Measurements from ENCODE around the gene PTOV1. TPM values are rescaled to one million over a fixed set of nuclear protein-coding genes. Genes with fewer than 3 reads are reported as not detected.

PTOV1 gene
- total RNA-seq, 6 experiments from 2014 or later: 157 to 176 (median 162) TPM

DNA sequence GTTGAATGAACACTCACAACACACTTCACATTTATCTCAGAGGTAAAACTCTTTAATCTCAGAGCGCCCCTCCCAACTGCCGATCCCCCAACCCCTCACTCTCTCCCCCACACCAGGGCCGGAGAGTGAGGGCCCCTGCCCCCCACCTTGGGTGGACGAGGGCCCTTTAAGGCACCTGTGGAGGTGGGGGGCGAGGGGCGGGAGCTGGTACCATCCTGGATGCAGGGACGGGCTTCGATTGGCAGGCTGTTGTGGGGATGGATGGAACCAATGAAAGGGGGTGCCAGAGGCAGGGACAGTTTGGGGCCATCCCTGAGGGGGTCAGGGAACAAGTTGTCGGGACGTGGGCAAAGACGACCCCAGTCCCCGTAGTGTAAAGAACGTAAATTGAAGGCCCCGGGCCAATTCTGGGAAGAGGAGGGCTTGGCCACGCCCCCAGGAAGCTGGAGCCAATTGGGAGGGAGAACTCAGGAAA, 18.1 kb downstream of the PTOV1 start:
- Mint-ChIP-seq H3K36me3 (ENCODE audit: low read depth) (peaks cover 33% of the 10 kb centered on the region), H3K4me1 (ENCODE audit: low read depth) (peaks cover 44% of the 10 kb centered on the region), H3K27me3 (ENCODE audit: insufficient read depth) (peaks cover 8% of the 10 kb centered on the region), H3K27ac (no peak overlapping the region), H3K4me3 (no peak overlapping the region), H3K9me3 (peaks cover 5% of the 10 kb centered on the region; the same call in 1 of the 2 replicates)
- TF ChIP-seq, protein P1, sequence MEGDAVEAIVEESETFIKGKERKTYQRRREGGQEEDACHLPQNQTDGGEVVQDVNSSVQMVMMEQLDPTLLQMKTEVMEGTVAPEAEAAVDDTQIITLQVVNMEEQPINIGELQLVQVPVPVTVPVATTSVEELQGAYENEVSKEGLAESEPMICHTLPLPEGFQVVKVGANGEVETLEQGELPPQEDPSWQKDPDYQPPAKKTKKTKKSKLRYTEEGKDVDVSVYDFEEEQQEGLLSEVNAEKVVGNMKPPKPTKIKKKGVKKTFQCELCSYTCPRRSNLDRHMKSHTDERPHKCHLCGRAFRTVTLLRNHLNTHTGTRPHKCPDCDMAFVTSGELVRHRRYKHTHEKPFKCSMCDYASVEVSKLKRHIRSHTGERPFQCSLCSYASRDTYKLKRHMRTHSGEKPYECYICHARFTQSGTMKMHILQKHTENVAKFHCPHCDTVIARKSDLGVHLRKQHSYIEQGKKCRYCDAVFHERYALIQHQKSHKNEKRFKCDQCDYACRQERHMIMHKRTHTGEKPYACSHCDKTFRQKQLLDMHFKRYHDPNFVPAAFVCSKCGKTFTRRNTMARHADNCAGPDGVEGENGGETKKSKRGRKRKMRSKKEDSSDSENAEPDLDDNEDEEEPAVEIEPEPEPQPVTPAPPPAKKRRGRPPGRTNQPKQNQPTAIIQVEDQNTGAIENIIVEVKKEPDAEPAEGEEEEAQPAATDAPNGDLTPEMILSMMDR (IDR thresholded peaks at IDR 0.05): no peak
- DNase-seq: no peak

DNA sequence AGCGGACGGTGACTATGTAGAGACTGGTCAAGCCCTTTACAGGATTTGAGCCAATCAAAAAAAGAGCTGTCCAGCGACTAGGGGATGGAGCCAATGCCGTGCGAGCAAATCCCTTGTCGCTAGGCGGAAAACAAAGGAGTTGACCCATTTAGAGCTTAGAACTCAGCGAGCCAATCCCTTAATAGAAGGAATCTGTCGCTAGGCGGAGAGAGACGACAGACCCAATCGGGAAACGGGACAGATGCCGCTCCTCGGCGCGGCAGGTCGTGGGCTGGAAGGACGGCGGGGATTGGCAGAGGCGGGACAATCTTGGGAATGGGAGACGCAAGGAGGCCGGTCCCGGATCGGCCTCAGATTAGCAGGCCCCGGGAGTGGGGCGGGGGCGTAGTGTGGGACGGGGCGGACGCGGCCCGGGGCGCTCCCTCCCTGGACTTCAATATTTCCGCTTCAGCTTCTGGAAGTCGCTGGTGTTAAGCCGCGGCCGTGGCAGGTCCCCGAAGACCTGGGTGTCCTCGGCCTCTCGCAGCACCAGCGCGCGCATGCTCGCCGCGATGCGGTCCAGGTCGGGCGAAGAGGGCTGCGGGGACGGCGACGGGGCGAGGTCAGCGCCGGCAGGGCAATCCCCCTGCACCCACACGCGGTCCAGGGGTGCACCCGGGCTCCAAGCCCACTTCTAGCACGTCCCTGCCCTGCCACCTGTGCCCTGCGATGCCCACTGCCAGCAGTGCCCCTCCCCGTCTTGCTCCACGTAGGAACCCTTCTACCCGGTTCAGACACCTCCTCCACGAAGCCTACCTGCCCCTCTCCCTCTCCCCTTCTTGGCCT, 18.7 kb downstream of the PTOV1 start:
- H3K9me3 Mint-ChIP-seq: peaks cover 5% of the 10 kb centered on the region; the same call in 1 of the 2 replicates
- H3K36me3 Mint-ChIP-seq (ENCODE audit: low read depth): peaks cover 26% of the 10 kb centered on the region
- H3K27ac Mint-ChIP-seq: no peak overlapping the region; the same call in 1 of the 2 replicates
- H3K4me1 Mint-ChIP-seq (ENCODE audit: low read depth): peaks cover 47% of the 10 kb centered on the region
- TF ChIP-seq, protein P1 (IDR thresholded peaks at IDR 0.05): peak; percentile 46
- H3K4me3 Mint-ChIP-seq: no peak overlapping the region
- peaks cover 8% of the 10 kb centered on the region for H3K27me3 Mint-ChIP-seq (ENCODE audit: insufficient read depth)
- DNase-seq: peak; percentile 100

DNA sequence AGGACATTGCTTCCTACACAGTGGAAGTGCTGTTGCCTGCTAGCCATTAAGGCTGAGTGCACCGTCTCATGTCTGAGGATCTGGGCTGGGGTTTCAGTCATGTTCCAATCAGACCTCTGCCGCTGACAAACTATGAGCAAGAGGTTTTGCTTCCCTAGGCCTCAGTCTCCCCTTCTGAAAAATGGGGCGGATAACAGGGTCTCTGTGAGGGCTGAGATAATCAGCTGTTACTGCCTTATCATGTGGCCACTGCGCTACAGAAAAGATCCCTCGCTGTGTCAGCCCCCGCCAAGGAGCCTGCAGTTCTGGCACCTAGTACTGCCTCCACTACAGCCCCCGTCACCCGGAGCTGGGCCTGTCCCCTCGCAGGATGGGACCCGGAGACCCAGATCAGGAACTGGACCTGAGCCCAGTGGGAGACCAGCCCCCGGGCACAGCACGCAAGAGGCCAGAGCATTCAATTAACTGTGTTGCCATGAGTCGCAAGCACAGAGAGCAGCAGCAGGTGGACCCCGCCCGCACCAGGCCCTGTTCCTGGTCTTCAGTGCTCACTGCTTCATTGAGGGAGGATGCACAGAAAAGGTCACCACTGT, 19.4 kb downstream of the PTOV1 start:
- no peak overlapping the region; the same call in 1 of the 2 replicates for H3K27ac Mint-ChIP-seq
- H3K4me3 Mint-ChIP-seq: no peak overlapping the region
- no peak for DNase-seq
- H3K27me3 Mint-ChIP-seq (ENCODE audit: insufficient read depth): peaks cover 8% of the 10 kb centered on the region
- H3K9me3 Mint-ChIP-seq: peaks cover 5% of the 10 kb centered on the region; the same call in 1 of the 2 replicates
- peaks cover 20% of the 10 kb centered on the region for H3K36me3 Mint-ChIP-seq (ENCODE audit: low read depth)
- H3K4me1 Mint-ChIP-seq (ENCODE audit: low read depth): peaks cover 47% of the 10 kb centered on the region
- TF ChIP-seq, protein P1 (IDR thresholded peaks at IDR 0.05): no peak

DNA sequence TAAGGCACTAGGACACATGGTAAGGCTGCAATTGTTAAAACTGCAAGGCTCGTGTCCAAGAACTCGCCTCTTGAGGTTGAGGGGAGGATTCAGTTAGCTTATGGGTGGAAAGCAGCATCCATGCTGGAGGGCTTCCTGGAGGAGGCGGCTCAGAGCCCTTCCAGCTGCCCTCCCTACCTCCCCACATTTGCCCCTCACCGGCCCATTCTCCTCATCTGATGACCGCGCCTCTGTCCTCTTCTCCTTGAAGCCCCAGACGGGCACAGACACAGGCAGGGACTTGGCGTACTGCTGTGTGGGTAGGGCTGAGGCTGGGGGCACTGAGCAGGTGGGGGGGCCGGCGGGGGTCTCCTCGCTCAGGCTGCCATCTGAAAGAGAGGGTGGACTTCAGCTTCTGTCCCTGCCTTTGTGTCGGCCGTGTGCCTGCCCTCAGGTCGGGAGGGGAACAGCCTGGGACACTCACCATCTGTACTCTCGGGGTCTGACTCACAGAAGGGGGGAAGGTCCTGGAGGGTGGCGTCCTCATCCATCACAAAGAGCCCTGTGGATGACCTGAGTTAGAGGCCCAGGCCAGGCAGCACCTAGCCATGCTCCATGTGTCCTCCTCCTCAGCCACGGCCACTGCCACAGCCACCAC, 20.5 kb downstream of the PTOV1 start:
- Mint-ChIP-seq H3K4me1 (ENCODE audit: low read depth) (peaks cover 38% of the 10 kb centered on the region), H3K27me3 (ENCODE audit: insufficient read depth) (peaks cover 6% of the 10 kb centered on the region), H3K9me3 (no peaks in the 10 kb centered on the region), H3K27ac (peak overlapping the region; percentile 72), H3K36me3 (ENCODE audit: low read depth) (peaks cover 10% of the 10 kb centered on the region), H3K4me3 (no peak overlapping the region)
- DNase-seq: no peak
- TF ChIP-seq, protein P1 (IDR thresholded peaks at IDR 0.05): no peak

DNA sequence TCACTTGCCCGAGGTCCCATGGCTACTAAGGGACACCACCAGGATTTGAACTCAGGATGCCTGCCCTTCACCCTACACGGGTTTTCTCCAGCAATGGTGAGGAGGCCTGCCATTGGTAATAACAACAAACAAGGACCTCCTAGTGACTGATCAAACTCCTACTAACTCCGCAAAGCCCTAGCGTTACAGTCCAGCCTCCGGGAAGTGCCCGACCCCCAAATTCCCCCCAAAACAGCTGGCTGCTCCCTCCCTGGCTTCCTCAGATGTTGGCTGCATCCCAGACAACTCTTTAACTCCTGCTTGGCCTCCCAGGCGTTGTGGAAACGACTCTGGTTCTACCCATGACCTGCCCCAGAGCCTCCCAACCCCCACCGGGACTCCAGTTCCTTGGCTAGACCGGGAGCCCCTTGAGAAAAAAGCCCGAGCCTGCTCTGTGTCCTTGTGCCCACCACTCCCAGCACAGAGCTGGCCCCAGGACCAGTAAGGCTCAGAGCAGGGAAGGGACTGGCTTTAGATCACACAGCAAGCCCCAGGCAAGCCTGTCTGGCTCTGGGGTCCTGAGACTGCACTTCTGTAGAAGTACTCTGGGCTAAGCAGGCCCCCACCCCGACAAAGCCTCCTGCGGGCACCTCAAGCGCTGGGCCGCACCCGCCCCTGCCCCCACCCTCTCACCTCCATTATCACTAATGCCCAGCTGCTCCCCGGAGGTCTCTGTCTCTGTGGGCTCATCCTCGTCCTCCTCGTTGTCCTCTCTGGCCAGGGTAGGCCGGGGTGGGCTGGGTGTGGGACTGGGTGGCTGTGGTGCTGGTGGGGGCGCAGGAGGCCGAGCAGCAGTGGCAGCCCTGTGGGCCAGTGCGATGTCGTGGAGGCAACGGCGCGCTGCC, 21.5 kb downstream of the PTOV1 start:
- no peak for DNase-seq
- peaks cover 6% of the 10 kb centered on the region for H3K36me3 Mint-ChIP-seq (ENCODE audit: low read depth)
- H3K27ac Mint-ChIP-seq: peak overlapping the region; percentile 72
- TF ChIP-seq, protein P1 (IDR thresholded peaks at IDR 0.05): no peak
- H3K9me3 Mint-ChIP-seq: no peaks in the 10 kb centered on the region
- peaks cover 4% of the 10 kb centered on the region for H3K27me3 Mint-ChIP-seq (ENCODE audit: insufficient read depth)
- H3K4me1 Mint-ChIP-seq (ENCODE audit: low read depth): peaks cover 30% of the 10 kb centered on the region
- H3K4me3 Mint-ChIP-seq: no peak overlapping the region
